Measurements from ENCODE around the gene ZNF615. TPM values are rescaled to one million over a fixed set of nuclear protein-coding genes. Genes with fewer than 3 reads are reported as not detected.
A peak's percentile ranks its signal among the peaks of the same experiment; 100 is the strongest.
"Not testable (repeated sequence)": the region's sequence is repeated elsewhere in the genome, so short reads cannot be mapped to it uniquely, and the experiment has no call there.

Gene ZNF615
- total and polyA plus RNA-seq, 11 donors = 3.9 to 14.8 (median 10.0) TPM

- Histone ChIP-seq H3K4me1 (no peaks in the 10 kb centered on the region), H3K27me3 (no peaks in the 10 kb centered on the region), H3K36me3 (peaks cover 34 to 100% (median 77%) of the 10 kb centered on the region in 9 donors), H3K9me3 (peaks cover 4 to 100% (median 78%) of the 10 kb centered on the region in 12 donors), H3K27ac (no peak overlapping the region), H3K4me3 (no peak overlapping the region)
- whole genome bisulfite sequencing, 4 donors = 95 to 97% (median 96%) methylated on average over 1 of the region's 1 CpG
- ATAC-seq (no peak), DNase-seq (no peak)
- TF ChIP-seq CTCF (IDR thresholded peaks at IDR 0.05) = no peak
- TF ChIP-seq POLR2A (IDR thresholded peaks at IDR 0.05) = no peak
- intact Hi-C loops (cut with DNase I) = no loop called here
Measured at GRCh38 chr19:51970718-51971117, 37.3 kb downstream of the ZNF615 start.

GRCh38 chr19:51965583-51965982, 42.4 kb downstream of the ZNF615 start:
- Histone ChIP-seq H3K9me3 (peaks cover 0 to 100% (median 62%) of the 10 kb centered on the region in 12 donors), H3K4me1 (peaks cover 0 to 6% (median 0%) of the 10 kb centered on the region in 12 donors), H3K4me3 (no peak overlapping the region), H3K27me3 (no peaks in the 10 kb centered on the region), H3K36me3 (peaks cover 17 to 83% (median 58%) of the 10 kb centered on the region in 9 donors), H3K27ac (no peak overlapping the region)
- 97 to 99% (median 98%) methylated on average over 5 of the region's 5 CpGs for WGBS, 4 donors
- intact Hi-C loops (cut with DNase I) = no loop called here
- TF ChIP-seq POLR2A (IDR thresholded peaks at IDR 0.05) = no peak
- TF ChIP-seq CTCF (IDR thresholded peaks at IDR 0.05) = no peak
- DNase-seq = no peak
- ATAC-seq = no peak

- peak in 2 of 5 donors; percentile 9 to 28 for DNase-seq
- peaks cover 0 to 75% (median 26%) of the 10 kb centered on the region in 12 donors for H3K9me3 ChIP-seq
- ATAC-seq; H3K27me3 ChIP-seq; H3K4me3 ChIP-seq; intact Hi-C loops (cut with DNase I): not testable (repeated sequence)
- 25 to 35% (median 28%) methylated on average over 7 of the region's 7 CpGs for WGBS, 4 donors
- H3K4me1 ChIP-seq = peaks cover 0 to 21% (median 0%) of the 10 kb centered on the region in 12 donors
- H3K27ac ChIP-seq = peak overlapping the region in 3 of 12 donors; percentile 32 to 43 (median 39)
- peaks cover 0 to 34% (median 19%) of the 10 kb centered on the region in 9 donors for H3K36me3 ChIP-seq
Measured at GRCh38 chr19:51960621-51961233, 47.3 kb downstream of the ZNF615 start.

DNA sequence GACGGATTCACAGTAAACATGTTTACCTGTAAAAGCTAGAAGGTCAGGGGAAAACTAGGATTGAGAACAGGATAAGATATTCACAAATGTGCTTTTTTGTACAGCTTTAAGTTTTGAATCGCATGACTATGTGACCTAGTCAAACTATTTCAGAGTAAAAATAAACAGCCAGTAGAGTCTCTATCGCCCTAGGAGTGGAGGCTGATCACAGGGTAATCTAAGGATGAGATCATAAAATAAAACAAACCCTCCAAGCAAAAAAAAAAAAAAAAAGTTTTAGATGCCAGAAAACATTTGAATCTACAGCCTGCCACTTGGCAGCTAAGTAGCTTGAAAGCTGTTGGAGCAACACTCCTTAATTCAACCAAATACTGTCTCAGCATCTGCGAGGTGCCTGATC, 48.2 kb downstream of the ZNF615 start:
- intact Hi-C loops (cut with DNase I) = no loop called here
- Histone ChIP-seq H3K36me3 (peaks cover 0 to 25% (median 9%) of the 10 kb centered on the region in 9 donors), H3K4me1 (peaks cover 0 to 21% (median 0%) of the 10 kb centered on the region in 12 donors), H3K27me3 (no peaks in the 10 kb centered on the region), H3K4me3 (no peak overlapping the region), H3K9me3 (peaks cover 0 to 70% (median 17%) of the 10 kb centered on the region in 12 donors), H3K27ac (peak overlapping the region in 2 of 12 donors; percentile 32 to 39)
- ATAC-seq (peak in 1 of 4 donors; percentile 41), DNase-seq (no peak)
- no peak for TF ChIP-seq CTCF (IDR thresholded peaks at IDR 0.05)
- TF ChIP-seq POLR2A (IDR thresholded peaks at IDR 0.05) = no peak
- WGBS, 4 donors = 67 to 82% (median 77%) methylated on average over 4 of the region's 4 CpGs

- H3K4me3 ChIP-seq; H3K36me3 ChIP-seq; ATAC-seq; H3K27ac ChIP-seq; DNase-seq; H3K27me3 ChIP-seq; intact Hi-C loops (cut with DNase I): not testable (repeated sequence)
- H3K9me3 ChIP-seq = peaks cover 0 to 62% (median 2%) of the 10 kb centered on the region in 12 donors
- 73 to 85% (median 81%) methylated on average over 4 of the region's 4 CpGs for WGBS, 4 donors
- H3K4me1 ChIP-seq = peaks cover 0 to 21% (median 0%) of the 10 kb centered on the region in 12 donors
Measured at GRCh38 chr19:51957846-51958245, 50.2 kb downstream of the ZNF615 start.

Data from heart left ventricle (tissue), 16 donors.